GM13977 (cell line): ENCODE results near the gene ADCY5.

Experiments
- DNase-seq: peaks from one replicate; pipeline ENCODE4 v3.0.0; 2012; ENCODE audit warnings: low spot score
- in situ Hi-C: fragments of 300-500 bp; cut with MboI; formaldehyde crosslinking; loops from one replicate; pipeline ENCODE4 v1.12.0; 2022; ENCODE audit warnings: low sequenced_read_pairs, low pct_unique_long_range_greater_than_20kb, mixed read lengths, inconsistent platforms; ENCODE audit not compliant: unreplicated experiment
- TF ChIP-seq, protein P1 (sequence below): IDR thresholded peaks from 2 replicates; pipeline ENCODE4 v1.5.1; 2012; ENCODE audit warnings: mild to moderate bottlenecking, control low read depth; ENCODE audit not compliant: insufficient read depth; ENCODE audit errors: extremely low read depth, missing control alignments

Gene ADCY5

DNA sequence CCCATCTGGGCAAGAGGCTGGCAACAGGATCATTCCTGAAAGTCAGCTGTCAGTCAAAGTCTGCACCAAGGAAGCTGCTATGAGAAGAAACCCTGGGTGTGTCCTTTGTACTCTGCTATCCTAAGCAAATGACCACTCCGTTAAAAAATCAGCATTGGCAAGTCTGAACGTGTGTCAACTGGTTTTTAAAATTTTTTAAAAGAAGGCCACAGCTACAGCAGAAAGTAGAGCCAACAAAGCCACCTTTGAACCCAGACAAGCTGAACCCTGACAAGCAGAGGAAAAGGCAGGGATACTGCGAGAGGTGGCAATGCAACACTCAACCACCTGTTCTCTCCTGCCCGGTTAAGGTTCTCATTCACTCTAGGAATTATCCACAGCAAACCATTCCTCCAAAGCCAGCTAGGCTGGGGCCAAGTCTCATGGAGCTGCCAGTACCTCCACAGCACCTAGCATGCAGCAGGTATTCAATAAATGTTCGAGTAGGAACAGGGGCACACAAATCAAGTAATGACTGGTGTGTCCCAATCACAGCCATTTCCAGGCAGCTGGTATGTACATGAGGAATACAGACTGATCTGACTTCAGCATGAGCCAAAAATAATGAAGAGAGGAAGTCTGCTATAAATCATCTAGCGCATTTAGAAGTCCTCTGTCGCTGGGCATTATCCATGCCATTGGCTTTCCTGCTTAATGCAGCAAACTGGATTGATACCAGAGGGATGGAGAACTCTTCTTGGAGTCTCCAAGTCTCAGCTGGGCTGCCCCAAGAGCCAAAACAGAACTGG, 76.0 kb downstream of the ADCY5 start:
- TF ChIP-seq, protein P1, sequence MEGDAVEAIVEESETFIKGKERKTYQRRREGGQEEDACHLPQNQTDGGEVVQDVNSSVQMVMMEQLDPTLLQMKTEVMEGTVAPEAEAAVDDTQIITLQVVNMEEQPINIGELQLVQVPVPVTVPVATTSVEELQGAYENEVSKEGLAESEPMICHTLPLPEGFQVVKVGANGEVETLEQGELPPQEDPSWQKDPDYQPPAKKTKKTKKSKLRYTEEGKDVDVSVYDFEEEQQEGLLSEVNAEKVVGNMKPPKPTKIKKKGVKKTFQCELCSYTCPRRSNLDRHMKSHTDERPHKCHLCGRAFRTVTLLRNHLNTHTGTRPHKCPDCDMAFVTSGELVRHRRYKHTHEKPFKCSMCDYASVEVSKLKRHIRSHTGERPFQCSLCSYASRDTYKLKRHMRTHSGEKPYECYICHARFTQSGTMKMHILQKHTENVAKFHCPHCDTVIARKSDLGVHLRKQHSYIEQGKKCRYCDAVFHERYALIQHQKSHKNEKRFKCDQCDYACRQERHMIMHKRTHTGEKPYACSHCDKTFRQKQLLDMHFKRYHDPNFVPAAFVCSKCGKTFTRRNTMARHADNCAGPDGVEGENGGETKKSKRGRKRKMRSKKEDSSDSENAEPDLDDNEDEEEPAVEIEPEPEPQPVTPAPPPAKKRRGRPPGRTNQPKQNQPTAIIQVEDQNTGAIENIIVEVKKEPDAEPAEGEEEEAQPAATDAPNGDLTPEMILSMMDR: no peak
- in situ Hi-C loops: no loop called here
- DNase-seq: no peak

DNA sequence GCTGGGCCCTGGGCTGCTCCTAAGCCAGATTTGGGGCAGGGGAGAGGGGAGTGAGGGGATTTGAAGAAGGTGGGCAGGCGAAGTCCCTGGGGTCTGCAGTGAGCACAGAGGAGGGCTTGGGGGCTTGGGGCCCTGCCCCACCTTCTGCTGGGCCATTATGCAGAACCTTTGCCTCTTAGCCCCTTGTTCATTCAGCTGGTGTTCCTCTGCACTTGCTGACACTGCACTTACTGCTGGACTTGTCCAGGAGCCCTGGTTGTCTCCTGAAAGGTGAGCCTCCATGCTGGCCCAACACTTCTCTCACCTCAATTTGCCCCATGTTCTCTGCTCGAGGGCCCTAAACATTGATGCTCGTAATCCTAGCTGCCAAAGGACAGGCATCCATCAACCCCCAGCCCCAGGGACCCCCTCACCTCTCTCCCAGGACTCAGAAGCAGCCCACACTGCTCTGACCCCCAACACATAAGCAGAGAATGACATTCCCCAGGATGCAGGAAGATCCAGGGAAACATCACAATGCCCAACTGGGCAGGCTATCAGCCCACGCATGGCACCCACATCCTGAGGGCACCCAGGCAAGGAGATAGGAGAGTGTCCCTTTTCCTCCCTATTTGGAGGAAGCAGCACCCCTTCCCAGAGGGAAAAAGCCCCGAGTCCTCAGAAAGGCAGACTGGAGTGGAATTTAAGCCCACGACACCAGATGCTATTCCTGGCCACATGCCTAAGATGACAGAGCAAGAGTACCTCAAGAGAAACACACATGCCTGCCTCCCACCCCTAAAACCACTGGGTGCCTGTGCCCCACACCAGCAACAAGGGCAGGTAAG, 76.8 kb downstream of the ADCY5 start:
- no peak for DNase-seq
- in situ Hi-C loops: no loop called here
- TF ChIP-seq, protein P1: no peak

DNA sequence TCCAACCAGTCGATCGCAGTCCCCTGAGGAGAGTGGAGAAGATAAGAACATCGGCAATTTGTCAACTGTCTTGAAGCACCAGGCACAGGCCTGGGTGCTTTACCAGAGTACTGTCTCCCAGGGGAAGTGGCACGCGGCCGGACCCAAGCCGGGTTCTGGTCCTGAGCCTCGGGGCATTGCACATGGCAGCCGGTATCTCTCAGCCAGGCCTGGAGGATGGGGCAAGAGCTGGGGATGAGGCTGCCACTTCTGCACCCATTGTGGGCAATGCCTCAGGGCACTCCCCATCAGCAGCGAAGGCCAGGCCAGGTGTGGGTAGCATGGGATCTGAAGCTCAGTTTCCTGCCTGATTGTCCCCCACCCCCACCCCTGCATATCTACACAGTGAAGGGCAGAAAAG, 77.5 kb downstream of the ADCY5 start:
- DNase-seq: no peak
- in situ Hi-C loops: no loop called here
- TF ChIP-seq, protein P1: no peak

DNA sequence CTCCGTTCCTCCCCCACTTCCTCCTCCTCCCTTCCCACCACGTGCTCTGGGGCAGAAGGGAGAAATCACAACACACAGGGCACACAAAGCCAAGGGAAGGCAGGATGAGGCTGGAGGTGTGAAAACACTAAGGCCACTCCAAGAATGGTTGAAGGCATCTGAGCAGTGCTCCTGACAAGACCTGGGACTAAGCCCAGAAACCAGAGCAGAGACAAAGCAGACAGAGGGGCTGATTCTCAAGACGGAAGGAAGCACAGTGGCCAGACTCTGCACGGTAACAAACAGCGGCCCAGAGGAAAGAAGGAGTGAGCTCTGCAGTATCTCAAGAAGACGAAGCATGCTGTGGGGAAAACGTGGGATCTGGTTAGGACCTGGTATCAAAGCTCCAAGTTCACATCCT, 78.1 kb downstream of the ADCY5 start:
- DNase-seq: no peak
- in situ Hi-C loops: no loop called here
- TF ChIP-seq, protein P1: no peak

DNA sequence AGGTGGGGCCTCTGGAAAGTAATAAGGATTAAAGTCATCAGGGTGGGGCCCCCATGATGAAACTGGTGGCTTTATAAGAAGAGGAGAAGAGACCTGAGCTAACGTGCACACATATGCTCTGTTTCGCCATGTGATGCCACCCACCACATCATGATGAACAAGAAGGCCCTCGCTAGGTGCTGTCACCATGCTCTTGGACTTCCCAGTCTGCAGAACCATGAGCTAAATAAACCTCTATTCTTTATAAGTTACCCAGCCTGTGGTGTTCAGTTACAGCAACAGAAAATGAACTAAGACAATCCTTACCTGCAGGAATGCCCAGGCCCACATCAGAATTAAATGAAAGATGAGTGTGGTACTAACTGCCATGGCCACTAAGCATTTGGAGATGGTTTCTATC, 79.8 kb downstream of the ADCY5 start:
- no peak for DNase-seq
- in situ Hi-C loops: no loop called here
- TF ChIP-seq, protein P1: no peak

DNA sequence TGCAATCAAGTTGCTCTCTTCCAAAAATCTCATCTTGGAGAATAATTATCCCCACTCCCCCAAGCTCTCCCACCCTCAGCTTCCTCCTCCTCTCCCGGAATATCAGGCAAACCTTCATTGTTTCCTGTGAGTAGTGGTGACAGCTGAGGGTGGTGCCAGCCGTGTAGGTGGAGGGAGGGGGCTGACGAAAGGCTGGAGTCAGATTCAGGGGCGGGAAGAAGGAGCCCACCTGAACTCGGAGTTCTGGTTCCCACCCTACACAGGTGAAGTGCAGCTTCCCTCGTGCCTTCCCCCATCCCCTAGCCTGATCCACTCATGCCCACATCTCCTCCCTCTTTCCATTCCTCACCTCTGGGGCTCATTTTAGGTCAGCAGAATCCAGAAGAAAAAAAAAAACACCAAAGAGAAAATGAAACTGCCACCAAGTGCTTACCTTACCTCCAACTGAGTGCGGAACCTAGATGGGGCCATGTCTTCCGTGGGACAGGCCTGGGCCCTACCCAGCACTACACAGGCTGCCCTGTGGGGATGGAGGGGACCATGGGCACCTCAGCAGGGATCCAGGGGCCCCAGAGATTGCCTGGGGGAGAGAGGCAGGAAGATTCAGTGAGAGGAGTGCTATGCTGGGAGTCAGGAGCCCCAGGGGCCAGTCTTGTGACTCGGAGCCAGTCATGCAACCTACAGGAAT, 81.3 kb downstream of the ADCY5 start:
- TF ChIP-seq, protein P1: no peak
- no peak for DNase-seq
- in situ Hi-C loops: no loop called here
